K562 (cell line): Measurements from ENCODE around the gene FAM24A. TPM values are rescaled to one million over a fixed set of nuclear protein-coding genes. Genes with fewer than 3 reads are reported as not detected.

ENCODE experiments used
- ATF2 ChIP-seq: sonication (generic); formaldehyde crosslinking; IDR thresholded peaks from 2 replicates; pipeline ENCODE4 v1.8.1; 2022; ENCODE audit warnings: missing genetic modification reagents
- CHAMP1 ChIP-seq: fragments of 450-650 bp; IDR thresholded peaks from 2 replicates; pipeline ENCODE4 v1.6.1; 2016; ENCODE audit warnings: mild to moderate bottlenecking
- E2F6 ChIP-seq, 2 experiments: IDR thresholded peaks; 2 replicates each; pipeline ENCODE4 v1.6.1; 2011; ENCODE audit warnings: borderline replicate concordance in 1 of 2, control low read depth in 1 of 2, low read depth in 1 of 2, low read length in 1 of 2, mild to moderate bottlenecking in 1 of 2, mixed read lengths in 1 of 2, moderate library complexity in 1 of 2; ENCODE audit not compliant: insufficient read depth in 1 of 2, insufficient read length in 1 of 2, poor library complexity in 1 of 2, severe bottlenecking in 1 of 2; ENCODE audit errors: extremely low read depth in 1 of 2
- FUS ChIP-seq: fragments of 200-400 bp; formaldehyde crosslinking; optimal IDR thresholded peaks from 2 replicates; pipeline ENCODE3; 2017; ENCODE audit warnings: low read depth, low read length
- GATAD2B ChIP-seq: fragments of 450-650 bp; IDR thresholded peaks from 2 replicates; pipeline ENCODE4 v1.6.1; 2017; ENCODE audit warnings: mild to moderate bottlenecking, borderline replicate concordance
- PBX2 ChIP-seq, 2 experiments: IDR thresholded peaks in 1 of 2; conservative IDR thresholded peaks in 1 of 2; 2 replicates each; pipeline ENCODE4 v1.6.1; 2016; ENCODE audit warnings: low read depth in 2 of 2, mild to moderate bottlenecking in 1 of 2, missing compliant biosample characterization in 1 of 2, missing genetic modification characterization in 1 of 2, moderate library complexity in 1 of 2
- PHTF2 ChIP-seq: fragments of 250-450 bp; sonication (Bioruptor Pico); IDR thresholded peaks from 2 replicates; pipeline ENCODE4 v1.5.0; 2021; ENCODE audit warnings: mild to moderate bottlenecking
- PPARD ChIP-seq: fragments of 250-450 bp; sonication (Bioruptor Pico); IDR thresholded peaks from 2 replicates; pipeline ENCODE4 v1.8.0; 2022; ENCODE audit warnings: inconsistent platforms, mild to moderate bottlenecking, moderate library complexity
- SAFB ChIP-seq: fragments of 200-400 bp; formaldehyde crosslinking; IDR thresholded peaks from 2 replicates; pipeline ENCODE4 v1.6.1; 2017; ENCODE audit warnings: low read depth, low read length, borderline replicate concordance
- TEAD2 ChIP-seq: fragments of 450-650 bp; IDR thresholded peaks from 2 replicates; pipeline ENCODE4 v1.6.1; 2016; ENCODE audit warnings: missing genetic modification characterization, control low read depth, missing compliant biosample characterization
- ZNF239 ChIP-seq: fragments of 250-450 bp; sonication (Bioruptor Pico); IDR thresholded peaks from 2 replicates; pipeline ENCODE4 v1.4.0; 2020; ENCODE audit warnings: mild to moderate bottlenecking
- ZNF696 ChIP-seq: fragments of 250-450 bp; sonication (Bioruptor Pico); conservative IDR thresholded peaks from 2 replicates; pipeline ENCODE4 v1.4.0; 2020; ENCODE audit warnings: mild to moderate bottlenecking, moderate library complexity
- ZNF740 ChIP-seq, 3 experiments: fragments of 200-800 bp in 1 of 3; sonication (Bioruptor generic) in 1 of 3; sonication (generic) in 1 of 3; formaldehyde crosslinking in 1 of 3; IDR thresholded peaks; 2 replicates each; pipeline versions ENCODE4 v1.6.1 to v1.8.0; 2016 to 2022; ENCODE audit warnings: mild to moderate bottlenecking in 2 of 3, missing compliant biosample characterization in 2 of 3, missing genetic modification characterization in 2 of 3, missing genetic modification reagents in 1 of 3
- ZNF75A ChIP-seq: fragments of 450-650 bp; formaldehyde crosslinking; IDR thresholded peaks from 2 replicates; pipeline ENCODE4 v1.4.0; 2020; ENCODE audit warnings: mild to moderate bottlenecking
- polyA plus RNA-seq, 8 experiments: library from polyadenylated mRNA; depleted of rRNA in 4 of 8; stranded (reverse) in 5 of 8; unstranded in 3 of 8; fragments of >200 nt; fragmentation: Nextera tagmentation in 2 of 8; fragmentation: Illumina TruSeq in 1 of 8; extraction: Ambion mirVana in 2 of 8; extraction: Trizol in 1 of 8; gene quantifications; 2 replicates each; pipeline versions ENCODE4 v1.2.1 to v1.2.3, GENCODE V29; 2011 to 2014; ENCODE audit warnings: inconsistent platforms in 1 of 8, missing spikeins in 1 of 8
- total RNA-seq, 7 experiments: library from RNA; depleted of rRNA in 6 of 7; stranded (reverse); fragments of >200 nt in 6 of 7; fragmentation: Illumina TruSeq in 2 of 7; extraction: Trizol in 2 of 7; gene quantifications; 2 replicates each; pipeline versions ENCODE4 v1.2.1 to v1.2.3, GENCODE V29; 2011 to 2021; ENCODE audit warnings: low replicate concordance in 1 of 7
- TF ChIP-seq, protein P1 (sequence below): fragments of 450-650 bp; formaldehyde crosslinking; IDR thresholded peaks from 2 replicates; pipeline ENCODE4 v1.4.0; 2020; ENCODE audit warnings: mild to moderate bottlenecking, moderate library complexity

FAM24A gene
- total and polyA plus RNA-seq, 9 of the 15 experiments (the other 6 are each of a cell fraction or from before 2014, with no cell fraction given) = not detected

GRCh38 chr10:122911889-122912484, 1.6 kb downstream of the FAM24A start (continued):
- peak; percentile 75 for TF ChIP-seq PBX2 (CRISPR knock-in tag; IDR thresholded peaks at IDR 0.05; ENCODE audit: low read depth)
- 0 out of 2 replicates have a peak, but pooled peaks have one; percentile 12 for TF ChIP-seq PBX2 (tag; conservative IDR thresholded peaks at IDR 0.05; ENCODE audit: low read depth)
- no peak for TF ChIP-seq ZNF75A (CRISPR knock-in tag)
- TF ChIP-seq ZNF696 = no peak
- TF ChIP-seq FUS = no peak
- TF ChIP-seq SAFB = no peak
- 0 out of 2 replicates have a peak, but pooled peaks have one; percentile 31 for TF ChIP-seq TEAD2 (tag)
- TF ChIP-seq PPARD = no peak
- TF ChIP-seq GATAD2B = no peak
- peak; percentile 91 for TF ChIP-seq CHAMP1
- no peak for TF ChIP-seq E2F6 (IDR thresholded peaks at IDR 0.05; ENCODE audit: borderline replicate concordance in 1 of 2, extremely low read depth in 1 of 2, insufficient read depth in 1 of 2, insufficient read length in 1 of 2, low read depth in 1 of 2, low read length in 1 of 2, poor library complexity in 1 of 2, severe bottlenecking in 1 of 2)
- TF ChIP-seq, protein P1, sequence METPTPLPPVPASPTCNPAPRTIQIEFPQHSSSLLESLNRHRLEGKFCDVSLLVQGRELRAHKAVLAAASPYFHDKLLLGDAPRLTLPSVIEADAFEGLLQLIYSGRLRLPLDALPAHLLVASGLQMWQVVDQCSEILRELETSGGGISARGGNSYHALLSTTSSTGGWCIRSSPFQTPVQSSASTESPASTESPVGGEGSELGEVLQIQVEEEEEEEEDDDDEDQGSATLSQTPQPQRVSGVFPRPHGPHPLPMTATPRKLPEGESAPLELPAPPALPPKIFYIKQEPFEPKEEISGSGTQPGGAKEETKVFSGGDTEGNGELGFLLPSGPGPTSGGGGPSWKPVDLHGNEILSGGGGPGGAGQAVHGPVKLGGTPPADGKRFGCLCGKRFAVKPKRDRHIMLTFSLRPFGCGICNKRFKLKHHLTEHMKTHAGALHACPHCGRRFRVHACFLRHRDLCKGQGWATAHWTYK = 0 out of 2 replicates have a peak, but pooled peaks have one; percentile 36
- peak; percentile 57; the same call in 1 of the 2 replicates for TF ChIP-seq ZNF239 (CRISPR knock-in tag)
- peak; percentile 81; the same call in 1 of the 2 replicates for TF ChIP-seq ATF2 (CRISPR knock-in tag)
- peak; percentile 61 for TF ChIP-seq ZNF740 (CRISPR knock-in tag; IDR thresholded peaks at IDR 0.05)
- no peak for TF ChIP-seq ZNF740 (tag; IDR thresholded peaks at IDR 0.05)
- no peak for TF ChIP-seq PHTF2 (CRISPR knock-in tag)
